CD14-positive monocyte (primary cell): ENCODE data around the gene CLVS2. TPM values are rescaled to one million over a fixed set of nuclear protein-coding genes. Genes with fewer than 3 reads are reported as not detected.

ENCODE experiments used
- DNase-seq, 3 donors: peaks; one replicate each; pipeline ENCODE4 v3.0.0-alpha.2; 2011 to 2022
- H2AFZ ChIP-seq: 2 replicates; pipeline ENCODE4 v1.6.0; 2012; ENCODE audit warnings: mild to moderate bottlenecking, low read depth, low read length, inconsistent platforms; ENCODE audit not compliant: insufficient read depth, poor library complexity, severe bottlenecking
- H3K27ac ChIP-seq, 2 donors: 1 replicate in 1 of 2; 2 replicates in 1 of 2; pipeline ENCODE4 v1.5.1; 2012 to 2013; ENCODE audit warnings: low read length in 2 of 2, control low read depth in 1 of 2, inconsistent platforms in 1 of 2, low read depth in 1 of 2, mild to moderate bottlenecking in 1 of 2
- H3K27me3 ChIP-seq, 2 donors: one replicate each; pipeline versions ENCODE4 v1.6.0 to v1.6.1; 2011 to 2013; ENCODE audit warnings: low read length in 2 of 2; ENCODE audit not compliant: control insufficient read depth in 2 of 2, insufficient read depth in 2 of 2
- H3K36me3 ChIP-seq, 2 donors: replicated peaks in 1 of 2; 1 replicate in 1 of 2; 2 replicates in 1 of 2; pipeline versions ENCODE4 v1.5.1 to v1.6.1; 2012 to 2013; ENCODE audit warnings: low read length in 2 of 2, control low read depth in 1 of 2, inconsistent platforms in 1 of 2, mild to moderate bottlenecking in 1 of 2; ENCODE audit not compliant: insufficient read depth in 2 of 2, control insufficient read depth in 1 of 2
- H3K4me1 ChIP-seq, 2 donors: 1 replicate in 1 of 2; 2 replicates in 1 of 2; pipeline versions ENCODE4 v1.5.1 to v1.6.1; 2012 to 2013; ENCODE audit warnings: low read length in 2 of 2, control low read depth in 1 of 2, inconsistent platforms in 1 of 2, mild to moderate bottlenecking in 1 of 2, moderate library complexity in 1 of 2; ENCODE audit not compliant: insufficient read depth in 2 of 2, control insufficient read depth in 1 of 2
- H3K4me2 ChIP-seq: replicated peaks from 2 replicates; pipeline ENCODE3; 2012; ENCODE audit warnings: low read length, moderate library complexity, mild to moderate bottlenecking; ENCODE audit not compliant: poor library complexity, severe bottlenecking; ENCODE audit errors: extremely low read depth
- H3K4me3 ChIP-seq, 3 experiments: fragments of 200-600 bp in 1 of 3; sonication (generic) in 1 of 3; replicated peaks in 1 of 3; 1 replicate in 2 of 3; 2 replicates in 1 of 3; pipeline ENCODE4 v1.5.1; 2011 to 2013; ENCODE audit warnings: low read length in 3 of 3, mild to moderate bottlenecking in 3 of 3, control low read depth in 2 of 3, low read depth in 2 of 3, inconsistent platforms in 1 of 3, moderate library complexity in 1 of 3
- H3K79me2 ChIP-seq: 2 replicates; pipeline ENCODE4 v1.6.0; 2012; ENCODE audit warnings: mild to moderate bottlenecking, control low read depth, inconsistent platforms, low read length, moderate library complexity; ENCODE audit not compliant: insufficient read depth
- H3K9ac ChIP-seq: 2 replicates; pipeline ENCODE4 v1.6.0; 2017; ENCODE audit warnings: low read length, mild to moderate bottlenecking; ENCODE audit not compliant: insufficient read depth, poor library complexity, severe bottlenecking
- H3K9me3 ChIP-seq, 2 donors: replicated peaks in 1 of 2; 1 replicate in 1 of 2; 2 replicates in 1 of 2; pipeline versions ENCODE4 v1.5.1 to v1.6.1; 2012 to 2013; ENCODE audit warnings: low read length in 2 of 2, control low read depth in 1 of 2; ENCODE audit not compliant: control insufficient read depth in 1 of 2, insufficient read depth in 1 of 2
- H4K20me1 ChIP-seq: 2 replicates; pipeline ENCODE4 v1.6.0; 2012; ENCODE audit warnings: mild to moderate bottlenecking, low read length, control low read depth, moderate library complexity; ENCODE audit not compliant: insufficient read depth
- H3K27ac Mint-ChIP-seq, 7 donors: one replicate each; pipeline ENCODE4 v1.8.0; 2020; ENCODE audit warnings: mild to moderate bottlenecking in 7 of 7, mixed read lengths in 7 of 7, moderate library complexity in 6 of 7, inconsistent platforms in 2 of 7
- H3K27me3 Mint-ChIP-seq, 3 donors: one replicate each; pipeline ENCODE4 v1.8.0; 2021 to 2022; ENCODE audit warnings: low read depth in 3 of 3, mild to moderate bottlenecking in 3 of 3, mixed read lengths in 3 of 3, moderate library complexity in 3 of 3, inconsistent platforms in 1 of 3
- H3K36me3 Mint-ChIP-seq, 2 donors: one replicate each; pipeline ENCODE4 v1.8.0; 2020; ENCODE audit warnings: mixed read lengths in 2 of 2, inconsistent platforms in 1 of 2, mild to moderate bottlenecking in 1 of 2
- H3K4me1 Mint-ChIP-seq: one replicate; pipeline ENCODE4 v1.8.0; 2020; ENCODE audit warnings: mild to moderate bottlenecking, mixed read lengths
- H3K4me3 Mint-ChIP-seq, 2 donors: one replicate each; pipeline ENCODE4 v1.8.0; 2020; ENCODE audit warnings: mild to moderate bottlenecking in 2 of 2, mixed read lengths in 2 of 2, moderate library complexity in 1 of 2
- H3K9me3 Mint-ChIP-seq, 7 donors: one replicate each; pipeline ENCODE4 v1.8.0; 2020 to 2022; ENCODE audit warnings: mixed read lengths in 7 of 7, mild to moderate bottlenecking in 6 of 7, moderate library complexity in 6 of 7, inconsistent platforms in 2 of 7
- CTCF ChIP-seq: fragments of 200-600 bp; IDR thresholded peaks from one replicate; pipeline ENCODE4 v1.8.0; 2022; ENCODE audit warnings: antibody characterized with exemption, mild to moderate bottlenecking
- WGBS: methylation state at CpG from one replicate; pipeline ENCODE4 v1.1.5; 2013; ENCODE audit warnings: missing lambda C conversion rate; ENCODE audit not compliant: insufficient coverage; 5-methylcytosine and 5-hydroxymethylcytosine counted together
- intact Hi-C, 2 donors: fragments of 100-400 bp; cut with micrococcal nuclease; formaldehyde crosslinking; loops; one replicate each; pipeline versions ENCODE4 v1.15.0 to v1.15.1; 2023
- polyA plus RNA-seq, 3 donors: library from polyadenylated mRNA; depleted of rRNA in 1 of 3; unstranded in 2 of 3; stranded (reverse) in 1 of 3; fragments of 300-500 nt in 2 of 3; fragments of >200 nt in 1 of 3; fragmentation: Illumina TruSeq in 2 of 3; gene quantifications; 1 replicate in 2 of 3; 2 replicates in 1 of 3; pipeline ENCODE4 v1.2.3, GENCODE V29; 2012 to 2021

CLVS2 gene
- polyA plus RNA-seq, 3 donors: not detected

GRCh38 chr6:123024976-123025375, 28.9 kb downstream of the CLVS2 start:
- no CpG with 5 or more reads among the region's 5 CpGs for WGBS
- H3K9me3 ChIP-seq: no peaks in the 10 kb centered on the region
- TF ChIP-seq CTCF: no peak
- no peak overlapping the region for H3K9ac ChIP-seq
- Mint-ChIP-seq H3K27ac (no peak overlapping the region), H3K27me3 (no peaks in the 10 kb centered on the region), H3K4me1 (peaks cover 3% of the 10 kb centered on the region), H3K9me3 (peaks cover 0 to 4% (median 0%) of the 10 kb centered on the region in 7 donors), H3K36me3 (no peaks in the 10 kb centered on the region), H3K4me3 (no peak overlapping the region)
- no peak overlapping the region for H3K27ac ChIP-seq
- no peaks in the 10 kb centered on the region for H3K27me3 ChIP-seq
- no peak overlapping the region for H2AFZ ChIP-seq
- H3K4me2 ChIP-seq: no peak overlapping the region
- no peaks in the 10 kb centered on the region for H4K20me1 ChIP-seq
- H3K36me3 ChIP-seq: no peaks in the 10 kb centered on the region
- intact Hi-C loops: no loop called here
- H3K4me1 ChIP-seq: no peaks in the 10 kb centered on the region
- H3K4me3 ChIP-seq: no peak overlapping the region
- DNase-seq: no peak
- H3K79me2 ChIP-seq: no peaks in the 10 kb centered on the region

- Mint-ChIP-seq H3K36me3 (no peaks in the 10 kb centered on the region), H3K4me3 (no peak overlapping the region), H3K9me3 (peaks cover 0 to 2% (median 0%) of the 10 kb centered on the region in 7 donors), H3K4me1 (peaks cover 3% of the 10 kb centered on the region), H3K27ac (no peak overlapping the region), H3K27me3 (no peaks in the 10 kb centered on the region)
- H4K20me1 ChIP-seq: no peaks in the 10 kb centered on the region
- no peak overlapping the region for H3K4me2 ChIP-seq
- DNase-seq: no peak
- no peak overlapping the region for H3K9ac ChIP-seq
- H3K4me3 ChIP-seq: no peak overlapping the region
- H3K36me3 ChIP-seq: no peaks in the 10 kb centered on the region
- intact Hi-C loops: no loop called here
- H3K27ac ChIP-seq: no peak overlapping the region
- no peak for TF ChIP-seq CTCF
- no CpG with 5 or more reads among the region's 2 CpGs for WGBS
- H2AFZ ChIP-seq: no peak overlapping the region
- no peaks in the 10 kb centered on the region for H3K79me2 ChIP-seq
- H3K4me1 ChIP-seq: no peaks in the 10 kb centered on the region
- H3K9me3 ChIP-seq: no peaks in the 10 kb centered on the region
- H3K27me3 ChIP-seq: no peaks in the 10 kb centered on the region
Measured at GRCh38 chr6:123027408-123027807, 31.4 kb downstream of the CLVS2 start.
